ENCODE measurements around the gene ZNF614. TPM values are rescaled to one million over a fixed set of nuclear protein-coding genes. Genes with fewer than 3 reads are reported as not detected.

The ZNF614 gene
- polyA plus RNA-seq, 3 donors = 15.5 to 18.9 (median 18.4) TPM

Other genes with a start within 250 kb of the ZNF614 start
- gene FPR3, start 233.2 kb downstream of the ZNF614 start, polyA plus RNA-seq (ENCODE audit: insufficient read length in 3 of 3) = under 1 TPM; 0.19 to 0.67 (median 0.34) TPM
- 10 to 100 TPM; 41.0 to 47.7 (median 44.2) TPM for gene ZNF577, start 140.4 kb downstream of the ZNF614 start, polyA plus RNA-seq (ENCODE audit: insufficient read length in 3 of 3)
- gene ZNF649, start 123.4 kb downstream of the ZNF614 start, polyA plus RNA-seq (ENCODE audit: insufficient read length in 3 of 3) = 10 to 100 TPM; 27.5 to 32.0 (median 29.3) TPM
- gene ZNF613, start 100.9 kb downstream of the ZNF614 start, polyA plus RNA-seq (ENCODE audit: insufficient read length in 3 of 3) = 10 to 100 TPM; 13.3 to 13.9 (median 13.7) TPM
- gene ZNF350, start 41.5 kb downstream of the ZNF614 start, polyA plus RNA-seq (ENCODE audit: insufficient read length in 3 of 3) = 10 to 100 TPM; 16.9 to 22.1 (median 18.7) TPM
- 10 to 100 TPM; 15.7 to 19.8 (median 19.1) TPM for gene ZNF615, start 20.2 kb downstream of the ZNF614 start, polyA plus RNA-seq (ENCODE audit: insufficient read length in 3 of 3)
- 10 to 100 TPM; 22.6 to 25.1 (median 24.9) TPM for gene ZNF432, start 20.5 kb upstream of the ZNF614 start, polyA plus RNA-seq (ENCODE audit: insufficient read length in 3 of 3)
- gene ZNF841, start 67.4 kb upstream of the ZNF614 start, polyA plus RNA-seq (ENCODE audit: insufficient read length in 3 of 3) = 10 to 100 TPM; 15.9 to 28.2 (median 16.8) TPM
- gene ZNF616, start 111.6 kb upstream of the ZNF614 start, polyA plus RNA-seq (ENCODE audit: insufficient read length in 3 of 3) = 10 to 100 TPM; 18.3 to 23.3 (median 20.4) TPM
- gene ZNF836, start 143.2 kb upstream of the ZNF614 start, polyA plus RNA-seq (ENCODE audit: insufficient read length in 3 of 3) = 10 to 100 TPM; 14.0 to 26.3 (median 15.7) TPM
- 100 to 1,000 TPM; 449 to 497 (median 453) TPM for gene PPP2R1A, start 161.7 kb upstream of the ZNF614 start, polyA plus RNA-seq (ENCODE audit: insufficient read length in 3 of 3)
- 10 to 100 TPM; 18.6 to 23.1 (median 19.7) TPM for gene ZNF766, start 241.2 kb upstream of the ZNF614 start, polyA plus RNA-seq (ENCODE audit: insufficient read length in 3 of 3)